H9 (cell line): ENCODE data around the gene CLIP4. TPM values are rescaled to one million over a fixed set of nuclear protein-coding genes. Genes with fewer than 3 reads are reported as not detected.

ENCODE experiments used
- DNase-seq: peaks from one replicate; pipeline ENCODE4 v3.0.0-alpha.2; 2017
- H2AFZ ChIP-seq: one replicate; pipeline ENCODE4 v1.6.1; 2013; ENCODE audit warnings: mild to moderate bottlenecking, low read length, control low read depth, moderate library complexity
- H2AK5ac ChIP-seq: 2 replicates; pipeline ENCODE4 v1.6.1; 2013; ENCODE audit warnings: low read length, control low read depth, mixed read lengths; ENCODE audit not compliant: insufficient read length
- H2BK120ac ChIP-seq: one replicate; pipeline ENCODE4 v1.6.1; 2013; ENCODE audit warnings: low read depth, mild to moderate bottlenecking, low read length, control low read depth, inconsistent platforms; ENCODE audit not compliant: poor library complexity, severe bottlenecking
- H2BK12ac ChIP-seq: 2 replicates; pipeline ENCODE4 v1.6.1; 2013; ENCODE audit warnings: low read length, control low read depth, mixed read lengths, low read depth; ENCODE audit not compliant: insufficient read length
- H2BK15ac ChIP-seq: 2 replicates; pipeline ENCODE4 v1.6.1; 2013; ENCODE audit warnings: low read depth, low read length, control low read depth
- H2BK20ac ChIP-seq: one replicate; pipeline ENCODE4 v1.6.1; 2013; ENCODE audit warnings: low read depth, mild to moderate bottlenecking, low read length, control low read depth, inconsistent platforms; ENCODE audit not compliant: poor library complexity, severe bottlenecking
- H2BK5ac ChIP-seq: 2 replicates; pipeline ENCODE4 v1.6.1; 2013; ENCODE audit warnings: low read length, control low read depth, mixed read lengths; ENCODE audit not compliant: insufficient read length
- H3K14ac ChIP-seq: 2 replicates; pipeline ENCODE4 v1.6.1; 2013; ENCODE audit warnings: low read length, control low read depth; ENCODE audit not compliant: insufficient read depth
- H3K18ac ChIP-seq: 2 replicates; pipeline ENCODE4 v1.6.1; 2013; ENCODE audit warnings: low read depth, mild to moderate bottlenecking, mixed read lengths, low read length, control low read depth; ENCODE audit not compliant: insufficient read length
- H3K23ac ChIP-seq: 2 replicates; pipeline ENCODE4 v1.6.1; 2013; ENCODE audit warnings: low read length, control low read depth, mixed read lengths, low read depth; ENCODE audit not compliant: insufficient read length
- H3K23me2 ChIP-seq: 2 replicates; pipeline ENCODE4 v1.6.1; 2013; ENCODE audit warnings: low read depth, mild to moderate bottlenecking, mixed read lengths, low read length, control low read depth; ENCODE audit not compliant: insufficient read length, poor library complexity, severe bottlenecking
- H3K27ac ChIP-seq: 2 replicates; pipeline ENCODE4 v1.5.1; 2013; ENCODE audit warnings: low read length, control low read depth, mixed read lengths, low read depth; ENCODE audit not compliant: insufficient read length
- H3K27me3 ChIP-seq: 2 replicates; pipeline ENCODE4 v1.6.1; 2013; ENCODE audit warnings: low read length, control low read depth, inconsistent platforms; ENCODE audit not compliant: insufficient read depth
- H3K4ac ChIP-seq: 2 replicates; pipeline ENCODE4 v1.6.1; 2013; ENCODE audit warnings: low read depth, mild to moderate bottlenecking, control low read depth, inconsistent platforms, low read length, moderate library complexity
- H3K4me1 ChIP-seq: 2 replicates; pipeline ENCODE4 v1.6.1; 2013; ENCODE audit warnings: low read length, control low read depth, inconsistent platforms; ENCODE audit not compliant: insufficient read depth
- H3K4me2 ChIP-seq: 2 replicates; pipeline ENCODE4 v1.6.1; 2013; ENCODE audit warnings: low read length, control low read depth, mixed read lengths; ENCODE audit not compliant: insufficient read length, insufficient read depth
- H3K56ac ChIP-seq: 2 replicates; pipeline ENCODE4 v1.6.1; 2013; ENCODE audit warnings: low read depth, mild to moderate bottlenecking, mixed read lengths, low read length, control low read depth; ENCODE audit not compliant: insufficient read length
- H3K79me1 ChIP-seq: 2 replicates; pipeline ENCODE4 v1.6.1; 2013; ENCODE audit warnings: low read depth, mild to moderate bottlenecking, moderate library complexity, low read length, control low read depth, inconsistent platforms; ENCODE audit not compliant: insufficient read depth, poor library complexity, severe bottlenecking
- H3K79me2 ChIP-seq: 2 replicates; pipeline ENCODE4 v1.6.1; 2013; ENCODE audit warnings: low read length, control low read depth, inconsistent platforms; ENCODE audit not compliant: insufficient read depth
- H3K9ac ChIP-seq: 2 replicates; pipeline ENCODE4 v1.6.1; 2013; ENCODE audit warnings: low read length, control low read depth, mixed read lengths; ENCODE audit not compliant: insufficient read length; ENCODE audit errors: extremely low read depth
- H3K9me3 ChIP-seq: one replicate; pipeline ENCODE4 v1.6.1; 2013; ENCODE audit warnings: low read depth, low read length, inconsistent platforms; ENCODE audit not compliant: control insufficient read depth
- H3T11ph ChIP-seq: one replicate; pipeline ENCODE4 v1.6.1; 2013; ENCODE audit warnings: mild to moderate bottlenecking, low read length, control low read depth, inconsistent platforms
- H4K20me1 ChIP-seq: one replicate; pipeline ENCODE4 v1.6.1; 2013; ENCODE audit not compliant: control insufficient read depth, insufficient read length, insufficient read depth
- H4K5ac ChIP-seq: 2 replicates; pipeline ENCODE4 v1.6.1; 2013; ENCODE audit warnings: low read depth, mild to moderate bottlenecking, mixed read lengths, low read length, control low read depth; ENCODE audit not compliant: insufficient read length
- H4K8ac ChIP-seq: replicated peaks from 2 replicates; pipeline ENCODE4 v1.6.1; 2013; ENCODE audit warnings: low read length, control low read depth, mixed read lengths, low read depth; ENCODE audit not compliant: insufficient read length
- H4K91ac ChIP-seq: 2 replicates; pipeline ENCODE4 v1.6.1; 2013; ENCODE audit warnings: low read depth, mild to moderate bottlenecking, moderate library complexity, mixed read lengths, low read length, control low read depth; ENCODE audit not compliant: insufficient read length
- H3K27ac Mint-ChIP-seq, 3 experiments: 2 replicates in 2 of 3; 3 replicates in 1 of 3; pipeline ENCODE4 v1.8.0; 2020 to 2021; ENCODE audit warnings: mixed read lengths in 3 of 3, mild to moderate bottlenecking in 1 of 3, moderate library complexity in 1 of 3
- H3K27me3 Mint-ChIP-seq: 2 replicates; pipeline ENCODE4 v1.8.0; 2021; ENCODE audit warnings: low read depth, mild to moderate bottlenecking, moderate library complexity, mixed read lengths
- H3K36me3 Mint-ChIP-seq, 3 experiments: 2 replicates in 2 of 3; 3 replicates in 1 of 3; pipeline ENCODE4 v1.8.0; 2020 to 2021; ENCODE audit warnings: low read depth in 3 of 3, mixed read lengths in 3 of 3; ENCODE audit not compliant: insufficient read depth in 1 of 3
- H3K4me1 Mint-ChIP-seq, 2 experiments: 2 replicates each; pipeline ENCODE4 v1.8.0; 2020; ENCODE audit warnings: mixed read lengths in 2 of 2
- H3K4me3 Mint-ChIP-seq, 2 experiments: 2 replicates in 1 of 2; 3 replicates in 1 of 2; pipeline ENCODE4 v1.8.0; 2020 to 2021; ENCODE audit warnings: mild to moderate bottlenecking in 2 of 2, mixed read lengths in 2 of 2, moderate library complexity in 1 of 2
- H3K9me3 Mint-ChIP-seq, 2 experiments: 2 replicates in 1 of 2; 3 replicates in 1 of 2; pipeline ENCODE4 v1.8.0; 2020; ENCODE audit warnings: mild to moderate bottlenecking in 2 of 2, mixed read lengths in 2 of 2, moderate library complexity in 1 of 2
- CTCF ChIP-seq: fragments of 200-600 bp; sonication (generic); conservative IDR thresholded peaks from 3 replicates; pipeline ENCODE4 v1.8.0; 2021; ENCODE audit warnings: antibody characterized with exemption, mild to moderate bottlenecking
- WGBS: extraction: QIAGEN DNeasy Blood & Tissue Kit; methylation state at CpG from one replicate; pipeline ENCODE4 v1.1.7; 2013; ENCODE audit warnings: missing lambda C conversion rate, low lambda C conversion rate, mixed read lengths; ENCODE audit not compliant: insufficient read length; ENCODE audit errors: extremely low coverage; 5-methylcytosine and 5-hydroxymethylcytosine counted together
- total RNA-seq: library from RNA; stranded (reverse); gene quantifications from 2 replicates; pipeline ENCODE4 v1.2.1, GENCODE V29; 2021

The CLIP4 gene
- total RNA-seq, 1 experiment from 2014 or later = 0.66 TPM

DNA sequence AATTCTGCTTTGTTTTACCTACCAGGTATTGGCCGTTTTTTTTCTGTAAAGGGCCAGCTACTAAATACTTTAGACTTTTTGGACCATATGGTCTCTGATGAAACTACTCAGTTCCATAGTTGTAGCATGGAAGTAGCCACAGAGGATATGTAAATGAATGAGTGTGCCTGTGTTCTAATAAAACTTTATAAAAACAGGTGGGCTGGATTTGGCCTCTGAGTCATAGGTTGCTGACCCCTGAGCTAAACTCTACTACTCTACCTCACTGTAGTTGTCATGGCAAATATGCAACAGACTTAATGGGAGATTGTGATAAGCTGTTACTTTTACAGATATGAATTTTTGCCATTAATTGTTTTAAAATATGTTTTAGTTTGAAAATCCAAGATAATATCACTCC is 19.7 kb downstream of the CLIP4 start:
- Mint-ChIP-seq H3K36me3 (peaks cover 0 to 7% (median 0%) of the 10 kb centered on the region in 3 experiments; a peak in 1 of 7 replicates), H3K4me3 (no peak overlapping the region), H3K9me3 (peaks cover 9 to 11% of the 10 kb centered on the region in 2 experiments; a peak in 4 of 5 replicates), H3K27ac (no peak overlapping the region), H3K4me1 (peaks cover 9% of the 10 kb centered on the region in 2 experiments), H3K27me3 (no peaks in the 10 kb centered on the region; the same call in 1 of the 2 replicates)
- Histone ChIP-seq H2BK5ac (no peak overlapping the region), H2AFZ (no peak overlapping the region), H3K27ac (no peak overlapping the region), H2BK12ac (no peak overlapping the region), H2BK15ac (no peak overlapping the region), H2BK120ac (no peak overlapping the region), H3K4me1 (no peaks in the 10 kb centered on the region; the same call in 1 of the 2 replicates), H3K18ac (no peak overlapping the region), H4K5ac (no peak overlapping the region), H3K4me2 (no peak overlapping the region), H3K56ac (no peak overlapping the region), H3K23me2 (no peaks in the 10 kb centered on the region), H4K20me1 (no peaks in the 10 kb centered on the region), H3K79me2 (no peaks in the 10 kb centered on the region), H3K4ac (no peak overlapping the region), H2AK5ac (no peak overlapping the region), H3K14ac (no peak overlapping the region), H3K9ac (no peak overlapping the region), H3K27me3 (no peaks in the 10 kb centered on the region), H2BK20ac (no peak overlapping the region), H3T11ph (no peak overlapping the region), H4K91ac (no peak overlapping the region), H3K79me1 (no peaks in the 10 kb centered on the region), H3K9me3 (no peaks in the 10 kb centered on the region), H3K23ac (no peak overlapping the region), H4K8ac (no peak overlapping the region)
- no peak for DNase-seq
- WGBS = no CpG with 5 or more reads among the region's 1 CpG
- no peak for TF ChIP-seq CTCF
